HG02943 (cell line): ENCODE data around the gene PXN.

Source experiments
- ATAC-seq: cut with Tn5 transposase; IDR thresholded peaks from one replicate; pipeline ENCODE4 v1.9.1; 2021; ENCODE audit warnings: mild to moderate bottlenecking, low read depth, moderate library complexity; ENCODE audit not compliant: unreplicated experiment

The PXN gene

DNA sequence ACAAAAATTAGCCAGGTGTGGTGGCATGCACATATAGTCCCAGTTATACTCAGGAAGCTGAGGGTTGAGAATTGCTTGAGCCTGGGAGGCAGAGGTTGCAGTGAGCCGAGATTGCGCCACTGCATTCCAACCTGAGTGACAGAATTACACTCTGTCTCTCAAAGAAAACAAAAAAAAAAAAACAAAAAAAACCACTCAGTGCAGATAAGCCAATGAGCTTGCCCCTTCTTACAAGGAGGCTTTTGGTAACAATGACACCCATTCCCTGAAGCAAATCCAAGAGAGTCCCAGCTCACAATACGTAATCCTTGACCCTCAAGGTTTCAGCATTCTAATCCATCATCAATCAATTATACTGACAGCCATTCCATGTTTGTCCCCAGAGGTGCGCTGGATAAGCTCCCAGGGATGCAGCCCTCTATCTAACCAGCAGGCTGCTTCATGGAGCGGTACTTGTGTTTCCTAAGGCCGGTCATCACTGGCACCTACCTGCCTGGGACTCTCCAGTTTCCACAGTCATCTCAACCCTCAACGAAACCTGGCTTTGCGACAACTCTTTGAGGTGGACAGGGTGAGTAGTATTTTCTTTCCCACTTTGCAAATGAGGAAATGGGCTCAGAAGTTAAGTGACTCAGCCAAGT, 83.4 kb downstream of the PXN start:
- no peak for ATAC-seq

DNA sequence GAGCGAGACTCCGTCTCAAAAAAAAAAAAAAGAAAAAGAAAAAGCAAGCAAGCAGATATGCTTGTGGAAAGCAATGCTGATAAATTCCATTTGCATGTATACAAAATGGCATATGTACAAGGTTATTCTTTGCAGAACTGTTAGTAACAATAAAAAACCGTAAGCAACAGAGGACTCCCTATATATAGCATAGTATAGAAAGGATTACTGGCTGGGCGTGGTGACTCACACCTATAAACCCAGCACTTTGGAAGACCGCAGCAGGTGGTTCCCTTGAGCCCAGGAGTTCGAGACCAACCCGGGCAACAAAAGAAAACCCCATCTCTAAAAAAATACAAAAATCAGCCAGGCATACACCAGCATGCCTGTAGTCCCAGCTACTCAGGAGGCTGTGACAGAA, 84.6 kb downstream of the PXN start:
- no peak for ATAC-seq

DNA sequence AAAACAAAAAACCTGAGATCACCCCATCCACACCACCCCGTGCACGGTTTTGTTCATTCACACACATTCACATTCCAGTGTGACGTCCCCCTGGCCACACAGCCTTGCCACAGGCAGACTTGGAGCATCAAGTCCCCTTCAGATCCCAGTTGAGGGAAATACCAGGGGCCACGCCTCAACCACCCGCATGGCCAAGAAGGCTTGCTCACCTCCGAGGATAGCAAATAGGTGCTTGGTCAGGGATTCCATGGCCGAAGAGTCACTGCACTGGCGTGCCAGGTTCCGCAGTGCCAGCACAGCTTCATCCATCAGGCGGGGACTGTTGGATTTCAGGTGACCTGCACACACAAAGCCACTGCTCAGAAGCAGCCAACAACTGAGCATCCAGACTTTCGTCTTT, 90.0 kb downstream of the PXN start:
- ATAC-seq = no peak

DNA sequence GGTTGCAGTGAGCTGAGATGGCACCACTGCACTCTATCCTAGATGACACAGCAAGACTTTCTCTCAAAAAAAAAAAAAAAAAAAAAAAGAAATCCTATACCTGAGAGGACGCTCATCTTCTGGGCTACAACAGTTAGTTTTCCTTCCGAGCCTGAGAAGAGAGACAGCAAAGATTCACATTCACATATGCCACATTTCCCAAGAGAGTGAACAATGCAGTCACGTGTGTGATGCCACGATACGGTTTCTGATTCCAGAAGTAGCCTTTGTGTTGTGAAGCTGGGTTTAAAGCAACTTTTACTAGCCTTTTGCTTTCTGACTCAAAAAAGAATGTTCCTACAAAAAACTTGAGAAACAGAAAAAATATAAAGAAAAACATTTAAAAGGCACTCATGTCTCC, 90.5 kb downstream of the PXN start:
- no peak for ATAC-seq

DNA sequence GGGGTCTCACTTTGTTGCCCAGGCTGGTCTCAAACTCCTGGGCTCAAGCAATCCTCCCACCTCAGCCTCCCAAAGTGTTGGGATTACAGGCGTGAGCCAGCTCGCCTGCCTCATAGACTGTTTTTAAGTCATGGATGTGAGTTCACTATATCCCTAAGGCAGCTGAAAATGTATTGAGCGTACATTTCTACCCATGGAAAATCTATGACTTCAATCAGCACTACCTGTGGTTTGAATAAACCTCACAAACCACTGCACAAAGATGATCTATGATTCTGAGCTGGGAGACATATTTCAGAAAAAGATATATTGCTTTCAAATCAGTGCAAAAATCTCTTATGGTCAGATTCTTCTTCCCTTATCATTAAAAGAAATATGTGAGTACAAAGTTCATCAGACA, 93.5 kb downstream of the PXN start:
- no peak for ATAC-seq

DNA sequence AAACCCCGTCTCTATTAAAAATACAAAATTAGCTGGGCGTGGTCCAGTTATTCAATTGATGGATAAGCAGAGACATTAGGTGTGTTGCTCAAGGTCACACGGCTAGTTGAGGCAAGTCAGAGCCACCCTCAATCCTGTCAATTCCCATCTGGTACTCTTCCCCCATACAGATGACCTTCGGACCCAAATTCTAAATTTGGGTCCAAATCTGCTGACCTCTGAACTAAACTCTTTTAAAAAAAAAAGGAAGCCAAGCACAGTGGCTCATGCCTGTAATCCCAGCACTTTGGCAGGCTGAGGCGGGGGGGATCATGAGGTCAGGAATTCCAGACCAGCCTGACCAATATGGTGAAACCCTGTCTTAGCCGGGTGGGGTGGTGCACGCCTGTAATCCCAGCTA, 94.9 kb downstream of the PXN start:
- no peak for ATAC-seq

DNA sequence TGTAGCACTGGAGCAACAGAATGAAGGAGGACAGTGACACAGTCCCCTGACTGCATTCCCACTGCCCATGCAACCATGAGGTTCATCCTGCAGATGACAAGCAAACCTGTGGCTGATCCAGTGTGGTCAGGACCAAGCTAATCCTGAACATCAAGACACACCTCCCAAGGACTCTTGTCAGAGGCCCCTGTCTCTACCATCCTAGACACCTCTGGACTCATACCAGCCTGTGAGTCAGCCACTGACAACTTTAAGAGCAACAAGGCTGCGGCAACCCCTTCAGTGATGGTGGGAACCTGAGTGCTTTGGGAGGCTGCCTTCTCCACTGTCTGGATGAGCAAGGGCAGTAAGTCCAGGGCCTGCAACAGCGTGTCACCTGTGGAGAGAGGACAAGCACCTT, 95.6 kb downstream of the PXN start:
- no peak for ATAC-seq

DNA sequence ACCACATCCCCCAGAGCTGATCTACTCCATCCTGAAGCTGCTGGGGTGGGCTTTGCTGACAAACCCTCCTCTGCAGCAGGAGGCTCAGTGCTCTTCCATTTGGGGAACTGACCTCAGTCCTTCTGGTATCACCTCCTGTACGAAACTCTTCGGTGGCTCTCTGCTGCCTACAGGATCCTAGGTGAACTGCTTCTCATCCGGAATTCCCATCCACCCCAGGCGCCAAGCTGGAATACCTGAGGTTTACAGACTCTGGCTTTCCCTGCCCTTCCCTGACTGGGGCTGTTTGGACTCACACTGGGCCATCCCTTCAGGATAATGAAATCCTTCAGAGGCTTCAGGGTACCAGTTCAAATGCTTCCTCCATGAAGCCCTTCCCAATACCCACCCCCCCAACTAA, 97.2 kb downstream of the PXN start:
- ATAC-seq = no peak

DNA sequence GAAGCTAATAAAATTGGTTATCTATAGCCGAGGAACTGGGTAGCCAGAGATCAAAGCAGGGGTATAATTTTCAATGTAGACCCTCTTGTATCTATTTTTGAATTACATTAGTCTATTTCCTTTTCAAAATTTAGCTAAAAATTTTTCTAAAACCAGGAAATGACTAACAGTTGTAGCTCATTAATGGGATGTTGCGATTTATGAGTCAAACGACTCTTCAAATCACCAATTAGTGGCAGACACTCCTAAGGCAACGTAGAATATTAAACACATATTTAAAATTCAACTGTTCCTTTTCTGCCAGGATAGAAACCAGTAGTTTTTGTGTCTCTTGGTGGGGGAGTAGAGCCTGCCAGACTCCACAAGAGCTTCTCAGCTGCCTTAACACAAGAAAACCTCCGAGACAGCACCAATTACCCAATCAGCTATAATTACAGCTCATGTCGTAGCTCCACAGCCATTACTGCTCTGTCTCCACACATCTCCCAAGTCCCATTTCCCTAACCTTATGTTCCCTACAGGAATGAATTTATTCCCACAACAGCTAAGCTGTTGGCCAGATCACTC, 97.9 kb downstream of the PXN start:
- ATAC-seq = no peak

DNA sequence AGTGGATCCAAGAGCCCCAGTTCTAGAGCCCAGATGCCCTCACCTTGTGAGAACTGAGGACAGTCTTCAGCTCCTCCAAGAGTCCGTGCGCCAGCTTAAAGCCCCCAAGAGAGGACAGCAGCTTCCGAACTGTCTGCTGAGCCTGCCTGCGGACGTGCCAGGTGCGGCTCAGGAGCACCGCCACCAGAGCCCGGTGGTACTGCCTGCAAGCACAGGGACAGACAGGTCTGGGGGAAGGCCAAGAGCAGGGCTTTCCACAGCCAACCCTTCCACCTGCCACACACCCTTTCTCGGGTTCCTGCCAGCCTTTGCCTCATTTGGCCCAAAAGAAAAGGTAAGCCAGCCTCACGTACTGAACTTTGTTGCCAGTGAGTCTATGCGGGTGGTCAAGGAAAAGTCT, 101.2 kb downstream of the PXN start:
- no peak for ATAC-seq

DNA sequence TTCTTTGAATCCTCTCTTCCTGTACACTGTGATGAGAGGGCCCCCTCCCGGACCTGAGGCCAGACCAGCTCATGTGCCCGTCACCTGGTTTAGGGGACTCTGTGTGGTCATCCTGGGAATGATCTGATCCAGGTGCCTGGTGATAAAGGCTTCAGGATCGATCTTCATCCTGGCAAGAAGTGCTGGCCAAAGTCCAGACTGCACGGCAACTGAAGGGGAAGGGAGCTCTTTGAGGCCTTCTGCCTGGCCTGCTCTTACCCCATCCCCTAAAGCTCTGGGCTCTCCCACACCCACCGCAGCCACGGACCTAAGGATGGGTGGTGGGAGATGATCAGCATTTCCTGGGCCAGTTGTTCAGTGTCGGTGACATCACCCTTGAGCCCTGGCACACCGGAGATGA, 102.8 kb downstream of the PXN start:
- ATAC-seq = no peak

DNA sequence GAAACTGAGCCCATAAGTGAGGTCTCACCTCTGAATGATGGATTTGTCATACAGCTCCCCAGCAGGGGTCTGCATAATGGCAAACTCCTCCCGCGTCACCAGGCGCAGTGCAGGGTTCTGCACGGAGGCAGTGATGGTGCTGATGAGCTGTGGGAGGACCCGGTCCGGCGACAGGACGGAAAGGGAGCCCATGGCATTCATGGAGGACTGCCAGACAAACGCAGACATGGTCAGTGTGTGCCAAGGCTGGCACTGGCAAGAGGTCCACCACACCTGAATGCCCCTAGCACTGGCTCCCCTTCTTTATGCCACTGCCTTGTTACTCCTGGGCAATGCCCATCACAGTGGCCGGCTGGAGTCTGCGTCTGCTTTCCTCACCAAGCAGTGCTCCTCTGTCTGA, 103.7 kb downstream of the PXN start:
- ATAC-seq = no peak
